HG03342 (cell line): ENCODE results near the gene STAT5B.

Source experiments
- ATAC-seq: cut with Tn5 transposase; IDR thresholded peaks from one replicate; pipeline ENCODE4 v1.9.1; 2021; ENCODE audit warnings: mild to moderate bottlenecking, moderate library complexity; ENCODE audit not compliant: unreplicated experiment

Gene STAT5B

DNA sequence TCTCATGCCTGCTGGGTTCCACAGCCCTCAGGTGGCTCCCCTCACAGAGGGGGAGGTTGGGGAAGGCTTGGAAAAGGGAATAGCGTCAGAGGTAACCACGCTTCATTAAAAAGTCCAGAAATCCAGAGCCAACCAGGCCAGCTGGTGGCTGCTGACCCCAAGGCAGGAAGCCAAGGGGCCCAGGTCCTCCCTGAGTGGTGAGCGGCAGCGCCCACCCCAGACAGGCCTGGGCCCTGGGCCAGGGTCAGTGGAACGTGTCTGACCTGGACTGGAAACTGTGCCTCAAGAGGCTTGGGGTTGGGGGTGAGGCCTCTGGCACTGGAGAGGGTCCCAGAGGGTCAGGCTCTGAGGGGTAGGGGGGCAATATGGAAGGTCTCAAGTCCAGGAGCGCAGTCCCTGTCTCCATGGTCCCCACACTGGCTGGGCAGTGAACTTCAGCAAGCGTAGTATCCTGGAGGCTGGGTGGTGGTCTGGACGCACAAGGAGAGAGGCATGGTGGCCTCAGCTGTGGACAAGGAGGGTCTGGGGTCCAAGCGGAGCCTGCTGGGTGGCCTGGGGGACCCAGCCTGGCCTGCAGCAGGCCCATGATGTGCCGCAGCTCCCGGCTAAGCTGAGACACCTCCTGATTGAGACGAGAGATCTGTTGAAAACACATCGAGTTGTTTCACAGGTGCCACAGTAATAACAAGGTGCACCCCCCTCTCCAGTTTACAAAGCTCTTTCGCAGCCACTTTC is 116.2 kb downstream of the STAT5B start:
- no peak for ATAC-seq

DNA sequence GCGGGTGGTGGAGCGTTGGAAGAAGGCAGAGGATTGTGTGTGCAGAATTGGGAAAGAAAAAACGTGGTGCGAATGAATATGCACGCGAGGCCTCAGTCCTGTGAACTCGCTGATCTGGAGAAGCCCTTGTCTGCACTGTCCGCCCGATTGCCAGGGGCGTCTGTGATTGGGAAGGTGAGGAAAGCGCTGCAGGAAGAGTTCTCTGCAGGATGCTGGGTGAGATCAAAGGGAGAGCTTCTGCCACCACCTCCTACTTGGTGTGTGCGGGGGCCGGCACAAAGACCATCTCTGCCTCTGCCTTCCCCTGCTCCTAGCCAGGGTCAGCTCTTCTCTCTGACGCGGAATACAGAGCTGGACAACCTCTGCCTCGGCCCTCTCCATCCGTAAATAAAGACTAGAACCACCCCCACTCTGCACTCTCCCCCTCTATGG is 120.6 kb downstream of the STAT5B start:
- no peak for ATAC-seq

DNA sequence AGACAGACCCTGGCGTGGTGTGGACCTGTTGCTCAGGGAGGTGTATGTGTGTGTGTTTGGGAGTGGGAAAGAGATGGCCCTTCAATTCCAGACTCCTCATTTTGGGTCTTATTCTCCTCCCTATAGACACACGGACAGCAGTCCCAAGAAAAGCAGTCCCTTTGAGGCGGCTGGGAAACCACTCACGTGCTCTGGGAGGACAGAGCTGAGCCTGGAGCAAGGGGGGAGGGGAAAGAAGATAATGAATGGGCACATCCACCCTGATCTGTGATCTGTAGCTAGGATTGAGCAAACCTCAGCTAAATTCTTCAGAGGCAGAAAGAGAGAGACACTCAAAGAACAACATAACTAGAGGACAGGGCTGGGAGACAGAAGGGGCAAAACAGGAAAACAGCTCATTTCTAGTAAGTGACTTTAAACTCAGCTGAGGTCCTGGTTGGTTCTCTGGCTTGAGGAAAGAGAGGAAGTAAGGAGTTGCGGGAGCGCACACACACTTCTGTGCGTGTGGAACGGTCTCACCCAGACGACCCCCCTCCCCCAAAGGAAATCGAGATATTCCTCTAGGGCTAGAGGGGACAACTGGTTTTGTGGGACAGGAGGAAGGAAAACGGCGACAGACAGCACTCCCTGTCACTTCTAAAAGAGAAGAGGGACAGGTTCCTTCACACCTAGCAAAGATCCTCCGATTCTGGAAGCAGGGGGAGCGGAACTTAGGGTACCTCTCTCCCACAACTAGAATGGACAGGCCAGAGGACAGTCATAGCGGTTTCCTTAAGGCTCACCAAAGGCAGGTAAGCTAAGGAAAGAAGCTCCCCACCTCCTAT is 122.1 kb downstream of the STAT5B start:
- no peak for ATAC-seq
